Glutamatergic neuron (in vitro differentiated cells): ENCODE results near the gene MINK1. TPM values are rescaled to one million over a fixed set of nuclear protein-coding genes. Genes with fewer than 3 reads are reported as not detected.

Experiments used
- DNase-seq: peaks from one replicate; pipeline ENCODE4 v3.0.0; 2022
- H3K27ac Mint-ChIP-seq: one replicate; pipeline ENCODE4 v1.8.0; 2020; ENCODE audit warnings: mild to moderate bottlenecking, mixed read lengths, inconsistent platforms; ENCODE audit not compliant: unreplicated experiment
- H3K27me3 Mint-ChIP-seq: one replicate; pipeline ENCODE4 v1.8.0; 2020; ENCODE audit warnings: mild to moderate bottlenecking, moderate library complexity, mixed read lengths, inconsistent platforms; ENCODE audit not compliant: unreplicated experiment
- H3K36me3 Mint-ChIP-seq: one replicate; pipeline ENCODE4 v1.8.0; 2020; ENCODE audit warnings: mild to moderate bottlenecking, mixed read lengths, inconsistent platforms; ENCODE audit not compliant: unreplicated experiment
- H3K4me1 Mint-ChIP-seq: one replicate; pipeline ENCODE4 v1.8.0; 2020; ENCODE audit warnings: mild to moderate bottlenecking, low read depth, mixed read lengths, inconsistent platforms; ENCODE audit not compliant: unreplicated experiment
- H3K4me3 Mint-ChIP-seq: one replicate; pipeline ENCODE4 v1.8.0; 2020; ENCODE audit warnings: mild to moderate bottlenecking, mixed read lengths, inconsistent platforms; ENCODE audit not compliant: unreplicated experiment
- H3K9me3 Mint-ChIP-seq: one replicate; pipeline ENCODE4 v1.8.0; 2020; ENCODE audit warnings: mild to moderate bottlenecking, moderate library complexity, mixed read lengths, inconsistent platforms; ENCODE audit not compliant: unreplicated experiment
- total RNA-seq: library from RNA; stranded (reverse); fragmentation: NEBNext Ultra II Directional; extraction: Animal tissue kit (Norgen Biotek cat#: 25700); gene quantifications from one replicate; pipeline ENCODE4 v1.2.1, GENCODE V29; 2021; ENCODE audit not compliant: unreplicated experiment
- TF ChIP-seq, protein P1 (sequence below): fragments of 200-600 bp; sonication (generic); IDR thresholded peaks from one replicate; pipeline ENCODE4 v1.5.0; 2021; ENCODE audit not compliant: partially characterized antibody, unreplicated experiment

Gene MINK1
- total RNA-seq, 1 donor from 2014 or later, result 130 TPM

DNA sequence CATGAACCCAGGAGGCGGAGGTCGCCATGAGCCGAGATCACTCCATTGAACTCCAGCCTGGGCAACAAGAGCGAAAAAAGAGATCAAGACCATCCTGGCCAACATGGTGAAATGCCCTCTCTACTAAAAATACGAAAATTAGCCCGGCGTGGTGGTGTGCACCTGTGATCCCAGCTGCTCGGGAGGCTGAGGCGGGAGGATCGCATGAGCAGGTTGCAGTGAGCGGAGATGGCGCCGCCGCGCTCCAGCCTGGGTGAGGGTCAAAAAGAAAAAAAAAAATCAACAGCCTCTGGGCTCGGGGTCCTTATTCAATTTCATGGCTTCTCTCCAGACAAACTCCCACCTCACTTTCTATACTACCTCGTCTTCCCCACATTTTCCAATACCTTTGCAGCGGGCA is 95.7 kb downstream of the MINK1 start:
- H3K4me3 Mint-ChIP-seq, result no peak overlapping the region
- TF ChIP-seq, protein P1, sequence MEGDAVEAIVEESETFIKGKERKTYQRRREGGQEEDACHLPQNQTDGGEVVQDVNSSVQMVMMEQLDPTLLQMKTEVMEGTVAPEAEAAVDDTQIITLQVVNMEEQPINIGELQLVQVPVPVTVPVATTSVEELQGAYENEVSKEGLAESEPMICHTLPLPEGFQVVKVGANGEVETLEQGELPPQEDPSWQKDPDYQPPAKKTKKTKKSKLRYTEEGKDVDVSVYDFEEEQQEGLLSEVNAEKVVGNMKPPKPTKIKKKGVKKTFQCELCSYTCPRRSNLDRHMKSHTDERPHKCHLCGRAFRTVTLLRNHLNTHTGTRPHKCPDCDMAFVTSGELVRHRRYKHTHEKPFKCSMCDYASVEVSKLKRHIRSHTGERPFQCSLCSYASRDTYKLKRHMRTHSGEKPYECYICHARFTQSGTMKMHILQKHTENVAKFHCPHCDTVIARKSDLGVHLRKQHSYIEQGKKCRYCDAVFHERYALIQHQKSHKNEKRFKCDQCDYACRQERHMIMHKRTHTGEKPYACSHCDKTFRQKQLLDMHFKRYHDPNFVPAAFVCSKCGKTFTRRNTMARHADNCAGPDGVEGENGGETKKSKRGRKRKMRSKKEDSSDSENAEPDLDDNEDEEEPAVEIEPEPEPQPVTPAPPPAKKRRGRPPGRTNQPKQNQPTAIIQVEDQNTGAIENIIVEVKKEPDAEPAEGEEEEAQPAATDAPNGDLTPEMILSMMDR, result no peak
- no peak overlapping the region for H3K27ac Mint-ChIP-seq

DNA sequence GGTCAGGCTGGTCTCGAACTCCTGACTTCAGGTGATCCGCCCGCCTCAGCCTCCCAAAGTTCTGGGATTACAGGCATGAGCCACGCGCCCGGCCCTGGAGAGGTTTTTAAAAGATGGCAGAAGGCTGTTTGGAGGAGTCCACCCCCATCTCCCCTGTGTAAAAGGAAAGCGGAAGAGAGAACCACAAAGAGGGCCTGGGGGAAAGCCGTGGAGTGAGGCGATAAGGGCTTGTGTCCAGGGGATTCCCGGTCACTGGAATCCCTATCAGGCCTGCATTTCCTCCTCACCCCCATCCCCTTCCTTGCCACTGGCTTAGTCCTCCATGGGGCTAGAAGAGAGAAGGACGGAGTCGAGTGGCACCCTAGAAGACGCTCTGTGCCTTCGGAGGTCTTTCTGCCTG is 98.8 kb downstream of the MINK1 start, which contains the start of gene GP1BA:
Gene GP1BA, plus strand, starts transcription at position 315 of the 400 bp plus-strand sequence. CDS start 328 bp downstream, outside the sequence.
- peaks cover 8% of the 10 kb centered on the region for H3K36me3 Mint-ChIP-seq
- H3K27ac Mint-ChIP-seq, result peak within 1 kb of the TSS; percentile 64
- peak within 1 kb of the TSS; percentile 26 for H3K4me3 Mint-ChIP-seq
- H3K4me1 Mint-ChIP-seq, result no peaks in the 10 kb centered on the region
- peaks cover 4% of the 10 kb centered on the region for H3K9me3 Mint-ChIP-seq
- TF ChIP-seq, protein P1, result no peak
- no peak for DNase-seq
- H3K27me3 Mint-ChIP-seq, result peaks cover 8% of the 10 kb centered on the region

More for the DNA sequence above, 95.7 kb downstream of the MINK1 start:
- Mint-ChIP-seq H3K27me3 (peaks cover 8% of the 10 kb centered on the region), H3K4me1 (no peaks in the 10 kb centered on the region), H3K9me3 (peaks cover 3% of the 10 kb centered on the region), H3K36me3 (peaks cover 8% of the 10 kb centered on the region)
- no peak for DNase-seq

DNA sequence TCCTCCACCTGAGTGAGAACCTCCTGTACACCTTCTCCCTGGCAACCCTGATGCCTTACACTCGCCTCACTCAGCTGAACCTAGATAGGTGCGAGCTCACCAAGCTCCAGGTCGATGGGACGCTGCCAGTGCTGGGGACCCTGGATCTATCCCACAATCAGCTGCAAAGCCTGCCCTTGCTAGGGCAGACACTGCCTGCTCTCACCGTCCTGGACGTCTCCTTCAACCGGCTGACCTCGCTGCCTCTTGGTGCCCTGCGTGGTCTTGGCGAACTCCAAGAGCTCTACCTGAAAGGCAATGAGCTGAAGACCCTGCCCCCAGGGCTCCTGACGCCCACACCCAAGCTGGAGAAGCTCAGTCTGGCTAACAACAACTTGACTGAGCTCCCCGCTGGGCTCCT is 99.6 kb downstream of the MINK1 start:
- no peak for DNase-seq
- H3K36me3 Mint-ChIP-seq, result peaks cover 8% of the 10 kb centered on the region
- TF ChIP-seq, protein P1, result no peak
- H3K9me3 Mint-ChIP-seq, result peaks cover 4% of the 10 kb centered on the region
- peaks cover 8% of the 10 kb centered on the region for H3K27me3 Mint-ChIP-seq
- H3K27ac Mint-ChIP-seq, result no peak overlapping the region
- H3K4me3 Mint-ChIP-seq, result no peak overlapping the region
- no peaks in the 10 kb centered on the region for H3K4me1 Mint-ChIP-seq

DNA sequence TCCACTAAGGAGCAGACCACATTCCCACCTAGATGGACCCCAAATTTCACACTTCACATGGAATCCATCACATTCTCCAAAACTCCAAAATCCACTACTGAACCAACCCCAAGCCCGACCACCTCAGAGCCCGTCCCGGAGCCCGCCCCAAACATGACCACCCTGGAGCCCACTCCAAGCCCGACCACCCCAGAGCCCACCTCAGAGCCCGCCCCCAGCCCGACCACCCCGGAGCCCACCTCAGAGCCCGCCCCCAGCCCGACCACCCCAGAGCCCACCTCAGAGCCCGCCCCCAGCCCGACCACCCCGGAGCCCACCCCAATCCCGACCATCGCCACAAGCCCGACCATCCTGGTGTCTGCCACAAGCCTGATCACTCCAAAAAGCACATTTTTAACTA is 100.5 kb downstream of the MINK1 start:
- Mint-ChIP-seq H3K4me3 (no peak overlapping the region), H3K36me3 (peaks cover 8% of the 10 kb centered on the region), H3K9me3 (peaks cover 4% of the 10 kb centered on the region), H3K4me1 (peaks cover 5% of the 10 kb centered on the region), H3K27ac (no peak overlapping the region), H3K27me3 (peaks cover 9% of the 10 kb centered on the region)
- DNase-seq, result no peak
- TF ChIP-seq, protein P1, result no peak

DNA sequence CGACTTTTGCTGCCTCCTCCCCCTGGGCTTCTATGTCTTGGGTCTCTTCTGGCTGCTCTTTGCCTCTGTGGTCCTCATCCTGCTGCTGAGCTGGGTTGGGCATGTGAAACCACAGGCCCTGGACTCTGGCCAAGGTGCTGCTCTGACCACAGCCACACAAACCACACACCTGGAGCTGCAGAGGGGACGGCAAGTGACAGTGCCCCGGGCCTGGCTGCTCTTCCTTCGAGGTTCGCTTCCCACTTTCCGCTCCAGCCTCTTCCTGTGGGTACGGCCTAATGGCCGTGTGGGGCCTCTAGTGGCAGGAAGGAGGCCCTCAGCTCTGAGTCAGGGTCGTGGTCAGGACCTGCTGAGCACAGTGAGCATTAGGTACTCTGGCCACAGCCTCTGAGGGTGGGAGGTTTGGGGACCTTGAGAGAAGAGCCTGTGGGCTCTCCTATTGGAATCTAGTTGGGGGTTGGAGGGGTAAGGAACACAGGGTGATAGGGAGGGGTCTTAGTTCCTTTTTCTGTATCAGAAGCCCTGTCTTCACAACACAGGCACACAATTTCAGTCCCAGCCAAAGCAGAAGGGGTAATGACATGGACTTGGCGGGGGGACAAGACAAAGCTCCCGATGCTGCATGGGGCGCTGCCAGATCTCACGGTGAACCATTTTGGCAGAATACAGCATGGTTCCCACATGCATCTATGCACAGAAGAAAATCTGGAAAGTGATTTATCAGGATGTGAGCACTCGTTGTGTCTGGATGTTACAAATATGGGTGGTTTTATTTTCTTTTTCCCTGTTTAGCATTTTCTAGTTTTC is 101.2 kb downstream of the MINK1 start:
- Mint-ChIP-seq H3K4me1 (peaks cover 7% of the 10 kb centered on the region), H3K4me3 (no peak overlapping the region), H3K9me3 (peaks cover 5% of the 10 kb centered on the region), H3K36me3 (peaks cover 4% of the 10 kb centered on the region), H3K27me3 (peaks cover 11% of the 10 kb centered on the region), H3K27ac (no peak overlapping the region)
- TF ChIP-seq, protein P1, result no peak
- no peak for DNase-seq
